ACC112 (cell line): ENCODE data around the gene KCNQ5.

Experiments used
- H2AFZ ChIP-seq: fragments of 200-600 bp; sonication (generic); one replicate; pipeline ENCODE4 v1.6.0; 2017; ENCODE audit warnings: antibody characterized with exemption, low read length; ENCODE audit not compliant: unreplicated experiment
- H3K27ac ChIP-seq: fragments of 200-600 bp; sonication (generic); 2 replicates; pipeline ENCODE4 v1.5.1; 2014; ENCODE audit warnings: low read depth, mild to moderate bottlenecking, antibody characterized with exemption, low read length, moderate library complexity
- H3K27me3 ChIP-seq: fragments of 200-600 bp; sonication (generic); 2 replicates; pipeline ENCODE4 v1.6.1; 2014; ENCODE audit warnings: mild to moderate bottlenecking, antibody characterized with exemption, low read length, moderate library complexity, mixed read lengths; ENCODE audit not compliant: insufficient read depth
- H3K36me3 ChIP-seq: fragments of 200-600 bp; sonication (generic); 2 replicates; pipeline ENCODE4 v1.6.1; 2016; ENCODE audit warnings: mild to moderate bottlenecking, antibody characterized with exemption, low read length, moderate library complexity, mixed read lengths; ENCODE audit not compliant: insufficient read depth
- H3K4me1 ChIP-seq: fragments of 200-600 bp; sonication (generic); one replicate; pipeline ENCODE4 v1.6.1; 2016; ENCODE audit warnings: low read length, mixed read lengths; ENCODE audit not compliant: insufficient read depth, unreplicated experiment, control insufficient read depth
- H3K4me3 ChIP-seq: fragments of 200-600 bp; sonication (generic); 2 replicates; pipeline ENCODE4 v1.5.1; 2014; ENCODE audit warnings: mild to moderate bottlenecking, low read depth, low read length
- H3K79me2 ChIP-seq: fragments of 200-600 bp; sonication (generic); one replicate; pipeline ENCODE4 v1.6.0; 2016; ENCODE audit warnings: low read length; ENCODE audit not compliant: control insufficient read depth, unreplicated experiment, insufficient read depth

KCNQ5 gene

GRCh38 chr6:73042892-73043291 is 421.0 kb downstream of the KCNQ5 start:
- Histone ChIP-seq H3K36me3 (0 out of 2 replicates have a peak, but pooled peaks cover 8% of the 10 kb centered on the region), H3K4me3 (no peak overlapping the region), H3K4me1 (no peaks in the 10 kb centered on the region), H3K27ac (no peak overlapping the region), H3K27me3 (no peaks in the 10 kb centered on the region), H2AFZ (no peak overlapping the region), H3K79me2 (no peaks in the 10 kb centered on the region)

- no peaks in the 10 kb centered on the region for H3K79me2 ChIP-seq
- H3K36me3 ChIP-seq, result 0 out of 2 replicates have a peak, but pooled peaks cover 8% of the 10 kb centered on the region
- H2AFZ ChIP-seq, result no peak overlapping the region
- H3K4me3 ChIP-seq, result no peak overlapping the region
- H3K27ac ChIP-seq, result no peak overlapping the region
- H3K4me1 ChIP-seq, result no peaks in the 10 kb centered on the region
- H3K27me3 ChIP-seq, result no peaks in the 10 kb centered on the region
These were observed 421.6 kb downstream of the KCNQ5 start for GRCh38 chr6:73043446-73043845.

- H3K4me3 ChIP-seq, result no peak overlapping the region
- no peaks in the 10 kb centered on the region for H3K27me3 ChIP-seq
- H3K27ac ChIP-seq, result no peak overlapping the region
- no peak overlapping the region for H2AFZ ChIP-seq
- H3K4me1 ChIP-seq, result no peaks in the 10 kb centered on the region
- H3K36me3 ChIP-seq, result no peaks in the 10 kb centered on the region
- no peaks in the 10 kb centered on the region for H3K79me2 ChIP-seq
These were observed 423.7 kb downstream of the KCNQ5 start for GRCh38 chr6:73045609-73046008.

DNA sequence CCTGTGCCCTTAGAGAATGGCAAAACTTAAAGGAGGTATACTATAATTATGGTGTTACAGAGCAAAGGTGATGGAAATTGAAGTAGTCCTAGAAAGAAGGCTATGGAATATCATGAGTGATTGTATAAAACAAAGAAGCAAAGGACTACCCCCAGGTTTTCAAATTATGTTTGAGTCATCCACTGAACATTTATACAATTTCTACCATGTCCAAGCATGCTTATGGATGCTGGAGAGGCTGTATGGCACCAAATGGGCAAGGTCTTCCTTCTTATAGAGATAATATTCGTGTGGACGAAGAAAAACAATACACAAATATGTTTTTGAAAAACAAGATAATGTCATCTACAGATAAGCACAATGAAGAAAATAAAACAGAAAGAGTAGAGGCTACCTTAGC is 425.9 kb downstream of the KCNQ5 start:
- Histone ChIP-seq H3K36me3 (no peaks in the 10 kb centered on the region), H3K27ac (no peak overlapping the region), H2AFZ (no peak overlapping the region), H3K4me3 (no peak overlapping the region), H3K79me2 (no peaks in the 10 kb centered on the region), H3K27me3 (no peaks in the 10 kb centered on the region), H3K4me1 (no peaks in the 10 kb centered on the region)

DNA sequence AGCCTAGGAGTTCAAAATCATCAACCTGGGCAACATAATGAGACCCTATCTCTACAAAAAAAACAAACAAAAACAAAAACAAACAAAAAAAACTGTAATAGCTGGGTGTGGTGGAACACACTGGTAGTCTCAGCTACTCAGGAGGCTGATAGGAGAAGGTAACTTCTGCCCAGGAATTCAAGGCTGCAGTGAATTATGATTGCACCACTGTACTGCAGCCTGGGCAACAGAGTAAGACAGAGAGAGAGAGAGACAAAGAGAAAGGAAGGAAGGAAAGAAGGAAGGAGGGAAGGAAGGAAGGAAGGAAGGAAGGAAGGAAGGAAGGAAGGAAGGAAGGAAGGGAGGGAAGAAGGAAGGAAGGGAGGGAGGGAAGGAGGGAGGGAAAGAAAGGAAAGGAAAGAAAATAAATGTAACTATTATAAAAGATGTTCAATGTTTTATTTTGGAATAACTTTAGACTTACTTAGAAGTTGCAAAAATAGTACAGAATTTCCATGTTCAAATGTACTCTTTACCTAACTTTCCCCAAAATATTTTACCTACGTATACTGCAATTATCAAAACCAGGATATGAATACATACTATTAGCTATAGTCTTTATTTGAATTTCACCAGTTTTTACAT is 428.2 kb downstream of the KCNQ5 start:
- no peak overlapping the region for H3K27ac ChIP-seq
- H3K4me3 ChIP-seq, result no peak overlapping the region
- H3K36me3 ChIP-seq, result no peaks in the 10 kb centered on the region
- no peaks in the 10 kb centered on the region for H3K79me2 ChIP-seq
- H3K4me1 ChIP-seq, result no peaks in the 10 kb centered on the region
- H3K27me3 ChIP-seq, result no peaks in the 10 kb centered on the region
- H2AFZ ChIP-seq, result no peak overlapping the region

GRCh38 chr6:73050706-73051105 is 428.8 kb downstream of the KCNQ5 start:
- Histone ChIP-seq H3K27me3 (no peaks in the 10 kb centered on the region), H3K4me1 (no peaks in the 10 kb centered on the region), H3K79me2 (no peaks in the 10 kb centered on the region), H3K27ac (no peak overlapping the region), H2AFZ (no peak overlapping the region), H3K36me3 (no peaks in the 10 kb centered on the region), H3K4me3 (no peak overlapping the region)

- Histone ChIP-seq H3K4me3 (no peak overlapping the region), H3K79me2 (no peaks in the 10 kb centered on the region), H3K27me3 (no peaks in the 10 kb centered on the region), H3K27ac (no peak overlapping the region), H2AFZ (no peak overlapping the region), H3K36me3 (no peaks in the 10 kb centered on the region), H3K4me1 (no peaks in the 10 kb centered on the region)
These were observed 429.3 kb downstream of the KCNQ5 start for GRCh38 chr6:73051147-73051546.

GRCh38 chr6:73054958-73055357 is 433.1 kb downstream of the KCNQ5 start:
- Histone ChIP-seq H3K4me1 (no peaks in the 10 kb centered on the region), H2AFZ (no peak overlapping the region), H3K79me2 (no peaks in the 10 kb centered on the region), H3K4me3 (no peak overlapping the region), H3K27me3 (no peaks in the 10 kb centered on the region), H3K27ac (no peak overlapping the region), H3K36me3 (no peaks in the 10 kb centered on the region)

DNA sequence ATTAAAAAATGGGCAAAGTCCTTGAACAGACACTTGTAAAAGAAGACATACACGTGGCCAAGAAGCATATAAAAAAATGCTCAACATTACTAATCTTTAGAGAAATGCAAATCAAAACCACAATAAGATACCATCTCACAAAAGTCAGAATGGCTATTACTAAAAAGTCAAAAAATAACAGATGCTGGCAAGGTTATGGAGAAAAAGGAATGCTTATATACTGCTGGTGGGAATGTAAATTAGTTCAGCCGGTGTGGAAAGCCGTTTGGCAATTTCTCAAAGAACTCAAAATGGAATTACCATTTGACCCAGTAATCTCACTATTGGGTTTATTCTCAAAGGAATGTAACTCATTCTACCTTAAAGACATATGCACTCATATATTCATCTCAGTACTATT is 436.9 kb downstream of the KCNQ5 start:
- Histone ChIP-seq H3K79me2 (no peaks in the 10 kb centered on the region), H3K36me3 (no peaks in the 10 kb centered on the region), H2AFZ (no peak overlapping the region), H3K27ac (no peak overlapping the region), H3K27me3 (no peaks in the 10 kb centered on the region), H3K4me3 (no peak overlapping the region), H3K4me1 (peaks cover 10% of the 10 kb centered on the region)

DNA sequence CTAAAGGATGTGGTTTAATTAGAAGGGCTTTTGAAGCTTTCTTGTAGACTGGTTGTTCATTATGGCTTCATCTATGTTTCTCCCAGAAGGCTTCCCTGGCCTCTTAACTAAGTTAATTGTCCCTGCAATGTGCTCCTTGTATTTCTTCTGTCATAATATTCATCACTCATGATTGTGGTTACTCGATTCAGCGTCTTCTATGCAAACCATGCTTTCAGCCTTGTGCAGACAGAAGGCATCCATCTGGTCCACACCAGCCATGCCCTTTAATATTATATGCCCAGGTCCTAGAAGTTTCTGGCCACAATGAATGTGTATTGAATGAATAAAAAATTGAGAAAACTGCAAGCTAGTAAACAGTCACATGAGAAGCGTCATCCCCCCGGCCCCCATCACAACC is 440.3 kb downstream of the KCNQ5 start:
- no peak overlapping the region for H3K27ac ChIP-seq
- no peaks in the 10 kb centered on the region for H3K79me2 ChIP-seq
- no peak overlapping the region for H2AFZ ChIP-seq
- H3K36me3 ChIP-seq, result no peaks in the 10 kb centered on the region
- H3K27me3 ChIP-seq, result no peaks in the 10 kb centered on the region
- peaks cover 16% of the 10 kb centered on the region for H3K4me1 ChIP-seq
- no peak overlapping the region for H3K4me3 ChIP-seq

GRCh38 chr6:73062837-73063236 is 441.0 kb downstream of the KCNQ5 start:
- H3K4me3 ChIP-seq, result no peak overlapping the region
- peaks cover 16% of the 10 kb centered on the region for H3K4me1 ChIP-seq
- no peaks in the 10 kb centered on the region for H3K79me2 ChIP-seq
- no peak overlapping the region for H3K27ac ChIP-seq
- peak overlapping the region; percentile 6 for H2AFZ ChIP-seq
- no peaks in the 10 kb centered on the region for H3K36me3 ChIP-seq
- H3K27me3 ChIP-seq, result no peaks in the 10 kb centered on the region
